Thyroid gland (tissue), 4 donors: ENCODE results near the gene NVL. TPM values are rescaled to one million over a fixed set of nuclear protein-coding genes. Genes with fewer than 3 reads are reported as not detected.

Experiments used
- DNase-seq, 2 donors: peaks; one replicate each; pipeline ENCODE4 v3.0.0-alpha.2; 2019
- H3K27ac ChIP-seq, 3 donors: fragments of 200-600 bp; sonication (generic); 1 replicate in 2 of 3; 2 replicates in 1 of 3; pipeline ENCODE4 v1.5.1; 2016 to 2019; ENCODE audit warnings: mild to moderate bottlenecking in 1 of 3, moderate library complexity in 1 of 3
- H3K27me3 ChIP-seq: fragments of 200-600 bp; sonication (generic); one replicate; pipeline ENCODE4 v1.5.1; 2019
- H3K36me3 ChIP-seq, 2 donors: fragments of 200-600 bp; sonication (generic); one replicate each; pipeline ENCODE4 v1.5.1; 2016 to 2019
- H3K4me1 ChIP-seq, 2 donors: fragments of 200-600 bp; sonication (generic); one replicate each; pipeline ENCODE4 v1.5.1; 2017 to 2019
- H3K4me3 ChIP-seq, 3 donors: fragments of 200-600 bp; sonication (generic); replicated peaks in 1 of 3; 1 replicate in 2 of 3; 2 replicates in 1 of 3; pipeline ENCODE4 v1.5.1; 2016; ENCODE audit warnings: mild to moderate bottlenecking in 1 of 3
- H3K9me3 ChIP-seq: fragments of 200-600 bp; sonication (generic); one replicate; pipeline ENCODE4 v1.5.1; 2017
- CTCF ChIP-seq, 6 experiments: fragments of 200-600 bp in 3 of 6; fragments of 450-650 bp in 3 of 6; sonication (generic) in 3 of 6; IDR thresholded peaks; one replicate each; pipeline ENCODE4 v1.5.1; 2016 to 2019; ENCODE audit warnings: antibody characterized with exemption in 6 of 6, mild to moderate bottlenecking in 2 of 6, inconsistent platforms in 1 of 6, moderate library complexity in 1 of 6
- POLR2A ChIP-seq, 2 donors: fragments of 450-650 bp; IDR thresholded peaks; one replicate each; pipeline ENCODE4 v1.6.1; 2017; ENCODE audit warnings: antibody characterized with exemption in 2 of 2, mild to moderate bottlenecking in 2 of 2, moderate library complexity in 1 of 2
- WGBS, 2 donors: methylation state at CpG; one replicate each; pipeline ENCODE4 v1.1.5; 2017; 5-methylcytosine and 5-hydroxymethylcytosine counted together
- intact Hi-C: fragments of 100-400 bp; cut with DNase I; formaldehyde crosslinking; loops from one replicate; pipeline ENCODE4 v1.15.1; 2023
- total RNA-seq, 4 donors: library from RNA; depleted of rRNA; stranded (reverse); fragments of >200 nt; gene quantifications; one replicate each; pipeline ENCODE4 v1.2.3, GENCODE V29; 2016

NVL gene
- total RNA-seq, 4 donors from 2014 or later, result 18.9 to 34.1 (median 26.8) TPM

GRCh38 chr1:224267925-224268324 lies 62.0 kb downstream of the NVL start:
- no peak for TF ChIP-seq CTCF (IDR thresholded peaks at IDR 0.05)
- no peak for TF ChIP-seq POLR2A (IDR thresholded peaks at IDR 0.05)
- Histone ChIP-seq H3K36me3 (no peaks in the 10 kb centered on the region), H3K27ac (no peak overlapping the region), H3K4me3 (no peak overlapping the region), H3K4me1 (no peaks in the 10 kb centered on the region), H3K9me3 (no peaks in the 10 kb centered on the region), H3K27me3 (no peaks in the 10 kb centered on the region)
- DNase-seq, result no peak
- intact Hi-C loops, result no loop called here
- WGBS, 2 donors, result 96% methylated on average over 4 of the region's 4 CpGs

- no peak overlapping the region for H3K4me3 ChIP-seq
- TF ChIP-seq CTCF (IDR thresholded peaks at IDR 0.05) (no peak), POLR2A (IDR thresholded peaks at IDR 0.05) (no peak)
- H3K27me3 ChIP-seq, result no peaks in the 10 kb centered on the region
- DNase-seq, result no peak
- H3K9me3 ChIP-seq, result no peaks in the 10 kb centered on the region
- WGBS, 2 donors, result 87 to 92% methylated on average over 11 of the region's 11 CpGs
- no peak overlapping the region for H3K27ac ChIP-seq
- no peaks in the 10 kb centered on the region for H3K4me1 ChIP-seq
- intact Hi-C loops, result no loop called here
- no peaks in the 10 kb centered on the region for H3K36me3 ChIP-seq
These were observed 62.8 kb downstream of the NVL start for GRCh38 chr1:224266915-224267856.

GRCh38 chr1:224266105-224266914 lies 63.7 kb downstream of the NVL start:
- no peak for TF ChIP-seq CTCF (IDR thresholded peaks at IDR 0.05)
- no peak for TF ChIP-seq POLR2A (IDR thresholded peaks at IDR 0.05)
- Histone ChIP-seq H3K9me3 (no peaks in the 10 kb centered on the region), H3K27me3 (no peaks in the 10 kb centered on the region), H3K36me3 (no peaks in the 10 kb centered on the region), H3K4me3 (no peak overlapping the region), H3K4me1 (no peaks in the 10 kb centered on the region), H3K27ac (no peak overlapping the region)
- WGBS, 2 donors, result 77 to 82% methylated on average over 3 of the region's 3 CpGs
- DNase-seq, result no peak
- intact Hi-C loops, result no loop called here

GRCh38 chr1:224264321-224264720 lies 65.7 kb downstream of the NVL start:
- no peak for TF ChIP-seq CTCF (IDR thresholded peaks at IDR 0.05)
- TF ChIP-seq POLR2A (IDR thresholded peaks at IDR 0.05), result no peak
- H3K36me3 ChIP-seq, result no peaks in the 10 kb centered on the region
- H3K27me3 ChIP-seq, result no peaks in the 10 kb centered on the region
- H3K9me3 ChIP-seq, result no peaks in the 10 kb centered on the region
- H3K4me3 ChIP-seq, result no peak overlapping the region
- intact Hi-C loops, result no loop called here
- no peaks in the 10 kb centered on the region for H3K4me1 ChIP-seq
- 78 to 79% methylated on average over 6 of the region's 6 CpGs for WGBS, 2 donors
- H3K27ac ChIP-seq, result no peak overlapping the region
- DNase-seq, result no peak
